Effector memory CD4-positive, alpha-beta T cell (primary cell): ENCODE measurements around the gene ADAMTSL5.
"Not testable (repeated sequence)": the region's sequence is repeated elsewhere in the genome, so short reads cannot be mapped to it uniquely, and the experiment has no call there.

Experiments
- DNase-seq, 3 donors: peaks; one replicate each; pipeline ENCODE4 v3.0.0-alpha.2; 2020
- H3K27ac ChIP-seq: 2 replicates; pipeline ENCODE4 v1.7.0; 2013; ENCODE audit warnings: mild to moderate bottlenecking, low read length, moderate library complexity; ENCODE audit not compliant: insufficient read depth, poor library complexity, severe bottlenecking
- H3K27me3 ChIP-seq: replicated peaks from 2 replicates; pipeline ENCODE4 v1.7.0; 2013; ENCODE audit warnings: mild to moderate bottlenecking, low read length; ENCODE audit not compliant: insufficient read depth, control insufficient read depth, poor library complexity, severe bottlenecking
- H3K36me3 ChIP-seq: 2 replicates; pipeline ENCODE4 v1.7.0; 2013; ENCODE audit warnings: mild to moderate bottlenecking, low read length, moderate library complexity; ENCODE audit not compliant: control insufficient read depth, insufficient read depth
- H3K4me1 ChIP-seq: 2 replicates; pipeline ENCODE4 v1.7.0; 2013; ENCODE audit warnings: low read length, mild to moderate bottlenecking; ENCODE audit not compliant: control insufficient read depth, insufficient read depth, poor library complexity, severe bottlenecking
- H3K4me3 ChIP-seq: 2 replicates; pipeline ENCODE4 v1.7.0; 2013; ENCODE audit warnings: low read length, low read depth, mild to moderate bottlenecking; ENCODE audit not compliant: insufficient read depth, poor library complexity, severe bottlenecking
- H3K9me3 ChIP-seq: 2 replicates; pipeline ENCODE4 v1.7.0; 2013; ENCODE audit warnings: mild to moderate bottlenecking, low read length, moderate library complexity; ENCODE audit not compliant: control insufficient read depth

The ADAMTSL5 gene

DNA sequence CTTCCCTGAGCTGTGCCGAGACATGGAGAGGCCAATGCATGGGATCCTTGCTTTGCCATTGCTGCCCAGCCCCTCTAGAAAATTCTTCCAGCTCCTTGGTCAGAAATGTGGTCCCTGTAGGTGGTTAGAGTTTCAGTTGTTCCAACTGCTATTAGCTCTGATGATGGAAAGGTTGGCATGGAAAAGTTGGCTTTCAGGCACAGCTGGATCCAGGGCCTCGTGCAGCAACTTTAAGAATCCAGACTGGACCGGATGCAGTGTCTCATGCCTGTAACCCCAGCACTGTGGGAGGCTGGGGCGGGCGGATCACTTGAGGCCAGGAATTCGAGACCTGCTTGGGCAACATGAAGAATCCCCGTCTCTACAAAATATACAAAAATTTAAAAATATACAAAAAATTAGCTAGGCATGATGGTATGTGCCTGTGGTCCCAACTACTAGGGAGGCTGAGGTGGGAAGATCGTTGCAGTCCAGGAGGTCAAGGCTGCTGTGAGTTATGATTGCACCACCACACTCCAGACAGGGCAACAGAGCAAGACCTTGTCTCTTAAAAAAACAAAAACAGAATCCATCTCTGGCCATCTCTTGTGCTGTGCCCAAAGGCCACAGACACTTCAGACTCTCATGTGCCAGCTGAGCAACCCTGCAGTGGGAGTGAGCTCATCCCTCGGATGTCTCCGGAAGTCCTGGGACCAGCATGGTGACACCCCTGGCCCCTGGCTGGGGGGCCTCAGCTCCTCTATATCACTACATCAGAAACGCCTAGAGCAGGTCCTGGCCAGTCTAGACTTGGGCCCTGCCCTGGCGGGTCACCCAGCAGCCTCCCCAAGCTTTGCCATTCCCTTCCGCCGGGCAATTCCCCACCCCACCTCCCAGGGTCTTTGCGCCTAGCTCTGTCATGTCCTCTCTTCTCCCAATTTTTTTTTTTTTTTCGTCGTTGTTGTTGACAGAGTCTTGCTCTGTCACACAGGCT is 38.5 kb upstream of the ADAMTSL5 start:
- no peaks in the 10 kb centered on the region for H3K36me3 ChIP-seq
- H3K27ac ChIP-seq, result no peak overlapping the region
- H3K27me3 ChIP-seq, result no peaks in the 10 kb centered on the region
- no peaks in the 10 kb centered on the region for H3K4me1 ChIP-seq
- no peak for DNase-seq
- H3K9me3 ChIP-seq, result no peaks in the 10 kb centered on the region
- H3K4me3 ChIP-seq, result no peak overlapping the region

DNA sequence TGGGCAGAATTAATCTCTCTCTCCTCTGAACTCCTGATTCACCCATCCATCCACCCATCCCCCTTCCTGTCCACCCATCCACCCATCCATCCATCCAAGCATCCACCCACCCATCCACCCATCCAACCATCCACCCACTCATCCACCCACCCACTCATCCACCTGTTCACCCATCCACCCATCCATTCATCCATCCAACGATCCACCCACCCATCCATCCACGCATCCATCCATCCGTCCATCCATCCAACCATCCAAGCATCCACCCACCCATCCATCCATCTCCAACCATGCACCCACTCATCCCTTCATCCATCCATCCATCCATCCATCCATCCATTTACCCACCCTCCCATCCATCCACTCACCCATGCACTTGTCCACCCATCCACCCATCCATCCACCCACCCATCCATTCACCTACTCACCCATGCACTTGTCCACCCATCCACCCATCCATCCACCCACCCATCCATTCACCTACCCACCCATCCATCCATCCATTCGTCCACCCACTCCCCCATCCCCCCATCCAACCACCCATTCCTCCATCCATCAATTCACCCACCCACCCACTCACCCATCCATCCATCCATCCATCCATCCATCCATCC is 36.6 kb upstream of the ADAMTSL5 start:
- Histone ChIP-seq H3K36me3 (no peaks in the 10 kb centered on the region), H3K27ac (no peak overlapping the region), H3K27me3 (no peaks in the 10 kb centered on the region), H3K4me1 (no peaks in the 10 kb centered on the region), H3K4me3 (no peak overlapping the region), H3K9me3 (no peaks in the 10 kb centered on the region)
- DNase-seq, result no peak

DNA sequence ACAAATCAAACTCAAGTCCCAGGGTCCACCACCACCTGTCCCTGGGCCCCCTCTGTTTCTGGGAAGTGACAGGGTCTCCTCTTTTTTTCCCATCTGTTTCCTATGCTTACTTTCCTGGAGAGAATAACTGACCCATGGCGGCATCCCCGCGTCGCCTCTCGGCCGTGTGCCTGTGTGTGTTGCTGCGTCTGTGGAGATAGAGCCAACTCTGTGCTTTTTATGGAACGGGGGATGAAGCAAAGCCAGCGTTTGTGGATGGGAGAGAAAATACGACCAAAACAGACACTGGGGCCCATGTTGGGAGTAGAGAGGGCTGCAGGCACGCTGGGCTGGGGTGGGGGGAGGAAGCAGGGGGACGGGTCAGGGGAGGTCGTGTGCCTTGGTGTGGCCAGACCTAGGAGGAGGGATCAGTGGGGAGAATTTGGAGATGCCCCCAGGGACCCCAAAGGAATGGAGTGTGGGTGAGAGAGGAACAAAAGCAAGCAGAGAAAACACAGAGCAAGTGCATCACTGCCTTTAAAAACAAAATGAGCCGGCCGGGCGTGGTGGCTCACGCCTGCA is 27.6 kb upstream of the ADAMTSL5 start:
- peaks cover 9% of the 10 kb centered on the region for H3K27me3 ChIP-seq
- H3K27ac ChIP-seq, result no peak overlapping the region
- no peaks in the 10 kb centered on the region for H3K36me3 ChIP-seq
- no peak for DNase-seq
- H3K4me1 ChIP-seq, result no peaks in the 10 kb centered on the region
- no peak overlapping the region for H3K4me3 ChIP-seq
- H3K9me3 ChIP-seq, result no peaks in the 10 kb centered on the region

DNA sequence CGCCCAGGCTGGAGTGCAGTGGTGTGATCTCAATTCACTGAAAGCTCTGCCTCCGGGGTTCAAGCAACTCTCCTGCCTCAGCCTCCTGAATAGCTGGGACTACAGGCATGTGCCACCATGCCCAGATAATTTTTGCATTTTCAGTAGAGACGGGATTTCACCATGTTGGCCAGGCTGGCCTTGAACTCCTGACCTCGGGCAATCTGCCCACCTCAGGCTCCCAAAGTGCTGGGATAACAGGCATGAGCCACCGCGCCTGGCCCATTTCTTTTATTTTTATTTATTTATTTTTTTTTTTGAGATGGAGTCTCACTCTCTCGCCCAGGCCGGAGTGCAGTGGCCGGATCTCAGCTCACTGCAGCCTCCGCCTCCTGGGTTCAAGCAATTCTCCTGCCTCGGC is 26.9 kb upstream of the ADAMTSL5 start:
- not testable (repeated sequence) for H3K27ac ChIP-seq, H3K36me3 ChIP-seq, H3K4me1 ChIP-seq, DNase-seq, H3K4me3 ChIP-seq, H3K9me3 ChIP-seq, H3K27me3 ChIP-seq

DNA sequence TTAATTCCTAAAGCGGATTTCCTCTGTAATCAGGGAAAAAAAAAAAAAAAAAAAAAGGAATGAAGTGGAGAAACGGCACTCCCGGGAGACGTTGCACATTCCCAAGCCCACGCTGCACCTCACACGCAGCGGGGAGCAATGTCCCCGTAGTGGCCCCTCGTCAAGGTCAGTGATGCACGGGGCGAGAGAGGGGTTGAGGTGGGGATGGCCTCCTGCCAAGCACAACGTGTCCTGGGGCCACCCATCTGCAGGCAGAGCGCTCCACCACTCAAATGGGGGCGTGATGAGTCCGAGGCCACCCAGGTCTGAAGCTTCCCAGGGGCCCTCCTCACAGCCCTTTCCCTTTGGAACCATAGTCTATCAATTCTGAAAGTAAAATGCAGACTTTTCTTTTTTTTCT is 26.2 kb upstream of the ADAMTSL5 start:
- Histone ChIP-seq H3K27me3 (peaks cover 9% of the 10 kb centered on the region), H3K4me3 (no peak overlapping the region), H3K4me1 (no peaks in the 10 kb centered on the region), H3K36me3 (no peaks in the 10 kb centered on the region), H3K9me3 (no peaks in the 10 kb centered on the region), H3K27ac (no peak overlapping the region)
- DNase-seq, result no peak

DNA sequence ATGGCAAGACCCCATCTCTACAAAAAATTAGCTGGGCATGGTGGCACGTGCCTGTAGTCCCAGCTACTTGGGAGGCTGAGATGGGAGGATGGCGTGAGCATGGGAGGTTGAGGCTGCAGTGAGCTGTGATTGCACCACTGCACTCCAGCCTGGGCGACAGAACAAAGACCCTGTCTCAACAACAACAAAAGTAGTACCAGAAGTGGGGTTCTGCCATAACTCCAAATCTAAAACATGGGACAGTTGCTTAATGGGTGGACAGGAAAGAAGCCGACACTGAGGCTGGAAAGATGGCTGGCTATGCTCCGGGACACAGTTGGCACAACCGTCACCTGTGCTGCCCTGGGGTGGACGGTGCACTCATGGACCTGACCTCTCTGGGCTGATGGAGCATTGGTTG is 22.9 kb upstream of the ADAMTSL5 start:
- H3K4me3 ChIP-seq, DNase-seq, H3K27me3 ChIP-seq, H3K4me1 ChIP-seq, H3K36me3 ChIP-seq, H3K27ac ChIP-seq, H3K9me3 ChIP-seq: not testable (repeated sequence)

DNA sequence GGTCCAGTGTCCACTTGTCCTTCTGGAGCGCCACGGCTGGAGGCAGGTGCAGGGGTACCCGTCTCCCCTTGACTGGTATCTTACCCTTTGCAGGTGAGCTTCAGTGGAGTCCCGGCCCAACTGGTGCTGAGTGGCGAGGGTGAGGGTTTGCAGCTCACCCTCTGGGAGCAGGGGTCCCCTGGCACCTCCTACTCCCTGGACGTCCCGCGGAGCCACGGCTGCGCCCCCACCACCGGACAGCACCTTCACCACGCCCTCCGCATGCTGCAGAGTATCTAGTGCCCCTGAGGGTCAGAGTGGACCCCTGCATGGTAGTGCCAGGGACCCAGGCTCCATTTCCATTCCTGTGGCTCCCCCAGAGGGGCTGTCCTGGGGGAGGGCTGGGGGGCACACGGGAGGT is 22.2 kb upstream of the ADAMTSL5 start:
- H3K27me3 ChIP-seq, result no peaks in the 10 kb centered on the region

DNA sequence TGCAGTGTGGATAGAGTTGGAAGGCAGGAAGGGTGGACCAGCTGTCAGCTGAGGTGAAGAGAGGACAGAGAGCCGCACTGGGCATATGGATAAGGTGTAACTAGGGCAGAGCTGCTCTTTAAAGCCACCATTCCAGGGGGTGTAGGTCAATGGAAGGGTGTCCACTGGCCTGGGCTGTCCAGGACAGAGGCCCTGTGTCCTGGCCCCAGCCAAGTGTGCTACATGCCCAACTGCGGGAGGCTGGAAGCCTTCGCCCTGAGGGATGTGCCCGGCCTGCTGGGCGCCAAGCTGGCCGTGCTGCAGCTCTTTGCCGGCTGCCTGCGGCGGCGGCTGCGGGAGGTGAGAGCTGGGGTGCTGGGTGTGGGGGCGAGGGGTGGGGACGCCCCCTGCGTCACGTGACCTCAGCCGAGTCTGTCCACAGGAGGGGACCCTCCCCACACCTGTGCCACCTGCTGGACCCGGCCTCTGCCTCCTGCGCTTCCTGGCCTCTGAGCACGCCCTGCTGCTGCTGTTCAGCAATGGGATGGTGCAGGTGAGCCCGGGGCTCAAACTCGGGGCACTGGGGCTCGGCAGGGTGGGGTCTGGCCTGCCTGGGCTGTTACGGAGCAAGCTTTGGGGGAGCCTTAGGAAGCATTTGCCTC is 20.8 kb upstream of the ADAMTSL5 start:
- H3K27ac ChIP-seq, result no peak overlapping the region
- H3K36me3 ChIP-seq, result no peaks in the 10 kb centered on the region
- no peak for DNase-seq
- no peaks in the 10 kb centered on the region for H3K9me3 ChIP-seq
- H3K27me3 ChIP-seq, result no peaks in the 10 kb centered on the region
- no peaks in the 10 kb centered on the region for H3K4me1 ChIP-seq
- H3K4me3 ChIP-seq, result no peak overlapping the region

More for the DNA sequence above, 22.2 kb upstream of the ADAMTSL5 start:
- Histone ChIP-seq H3K27ac (no peak overlapping the region), H3K4me3 (no peak overlapping the region), H3K4me1 (no peaks in the 10 kb centered on the region), H3K36me3 (no peaks in the 10 kb centered on the region), H3K9me3 (no peaks in the 10 kb centered on the region)
- no peak for DNase-seq

DNA sequence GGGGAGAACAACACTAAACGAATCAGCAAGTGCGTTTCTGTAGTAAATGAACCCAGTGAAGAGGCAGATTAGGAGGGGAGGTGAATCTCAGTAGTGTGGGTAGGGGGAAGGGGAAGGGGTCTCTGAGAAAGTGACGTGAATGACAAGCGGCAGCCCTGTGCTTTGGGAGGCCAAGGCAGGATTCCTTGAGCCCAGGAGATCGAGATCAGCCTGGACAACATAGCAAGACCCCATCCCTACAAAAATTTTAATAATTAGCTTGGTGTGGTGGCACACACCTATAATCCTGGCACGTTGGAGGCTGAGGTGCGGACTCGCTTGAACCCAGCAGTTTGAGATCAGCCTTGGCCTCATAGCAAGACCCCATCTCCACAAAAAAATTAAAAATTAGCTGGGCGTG is 19.2 kb upstream of the ADAMTSL5 start:
- Histone ChIP-seq H3K27me3 (no peaks in the 10 kb centered on the region), H3K4me1 (no peaks in the 10 kb centered on the region), H3K27ac (no peak overlapping the region), H3K36me3 (no peaks in the 10 kb centered on the region), H3K9me3 (no peaks in the 10 kb centered on the region), H3K4me3 (no peak overlapping the region)
- DNase-seq, result no peak

DNA sequence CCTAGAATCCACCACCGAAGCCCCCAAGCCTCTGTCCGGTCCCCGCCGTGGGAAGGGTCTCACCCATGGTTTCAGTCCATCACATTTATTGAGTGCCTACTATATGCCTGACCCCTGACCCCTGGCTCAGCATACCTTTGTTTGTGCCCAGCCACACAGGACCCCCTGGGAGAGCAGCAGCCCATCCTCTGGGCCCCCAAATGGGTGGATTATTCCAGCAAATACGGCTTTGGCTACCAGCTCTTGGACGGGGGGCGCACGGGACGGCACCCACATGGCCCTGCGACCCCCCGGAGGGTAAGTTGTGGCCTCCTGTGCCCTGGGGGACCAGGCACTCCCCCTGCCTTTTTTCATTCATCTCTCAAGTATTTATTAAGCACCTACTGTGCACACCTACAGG is 18.8 kb upstream of the ADAMTSL5 start:
- Histone ChIP-seq H3K4me1 (no peaks in the 10 kb centered on the region), H3K27me3 (no peaks in the 10 kb centered on the region), H3K36me3 (no peaks in the 10 kb centered on the region), H3K27ac (no peak overlapping the region), H3K4me3 (no peak overlapping the region), H3K9me3 (no peaks in the 10 kb centered on the region)
- no peak for DNase-seq
